Colon (tissue), 2 donors: ENCODE measurements around the gene CHEK2.
"Not testable (repeated sequence)": the region's sequence is repeated elsewhere in the genome, so short reads cannot be mapped to it uniquely, and the experiment has no call there.

ENCODE experiments used
- FAIRE-seq: peaks from 2 replicates; lab custom pipeline; 2012; peaks lifted over from hg19 to GRCh38; lab: Jason Lieb, UNC
- donor health status: control.
- donor health status: control.

Gene CHEK2

GRCh38 chr22:28741200-28741784 is 328 bp downstream of the CHEK2 start:
- no peak for FAIRE-seq

- not testable (repeated sequence) for FAIRE-seq
These were observed 2.7 kb downstream of the CHEK2 start for GRCh38 chr22:28738876-28739275.

GRCh38 chr22:28737701-28738100 is 3.9 kb downstream of the CHEK2 start:
- no peak for FAIRE-seq

GRCh38 chr22:28736301-28737155 is 5.1 kb downstream of the CHEK2 start:
- no peak for FAIRE-seq

- FAIRE-seq, result no peak
These were observed 7.2 kb downstream of the CHEK2 start for GRCh38 chr22:28734393-28734792.

GRCh38 chr22:28730179-28730578 is 11.4 kb downstream of the CHEK2 start:
- FAIRE-seq, result no peak

GRCh38 chr22:28728621-28729313 is 12.9 kb downstream of the CHEK2 start:
- FAIRE-seq, result no peak

- no peak for FAIRE-seq
These were observed 13.6 kb downstream of the CHEK2 start for GRCh38 chr22:28728002-28728401.

- FAIRE-seq, result no peak
These were observed 23.6 kb downstream of the CHEK2 start for GRCh38 chr22:28718044-28718443.

GRCh38 chr22:28716686-28717085 is 24.9 kb downstream of the CHEK2 start:
- no peak for FAIRE-seq

- no peak for FAIRE-seq
These were observed 26.0 kb downstream of the CHEK2 start for GRCh38 chr22:28715611-28716010.

GRCh38 chr22:28714043-28714628 is 27.5 kb downstream of the CHEK2 start:
- no peak for FAIRE-seq

- no peak for FAIRE-seq
These were observed 29.5 kb downstream of the CHEK2 start for GRCh38 chr22:28711820-28712777.

GRCh38 chr22:28711341-28711740 is 30.3 kb downstream of the CHEK2 start:
- no peak for FAIRE-seq

- no peak for FAIRE-seq
These were observed 30.9 kb downstream of the CHEK2 start for GRCh38 chr22:28710576-28711191.

- FAIRE-seq, result no peak
These were observed 31.5 kb downstream of the CHEK2 start for GRCh38 chr22:28710107-28710506.

- FAIRE-seq, result no peak
These were observed 34.8 kb downstream of the CHEK2 start for GRCh38 chr22:28706845-28707244.

GRCh38 chr22:28703436-28703835 is 38.2 kb downstream of the CHEK2 start:
- no peak for FAIRE-seq

GRCh38 chr22:28702891-28703290 is 38.7 kb downstream of the CHEK2 start:
- no peak for FAIRE-seq

GRCh38 chr22:28693041-28693760 is 48.4 kb downstream of the CHEK2 start:
- not testable (repeated sequence) for FAIRE-seq
